Activated naive CD4-positive, alpha-beta T cell treated with anti-CD3 and anti-CD28 coated beads, Interleukin-2, amount 50 U/mL, for 16 hours (primary cell): Measurements from ENCODE around the gene ZPBP2.
A peak's percentile ranks its signal among the peaks of the same experiment; 100 is the strongest.
"Not testable (repeated sequence)": the region's sequence is repeated elsewhere in the genome, so short reads cannot be mapped to it uniquely, and the experiment has no call there.

Experiments
- DNase-seq: peaks from one replicate; pipeline ENCODE4 v3.0.0-alpha.2; 2020

The ZPBP2 gene

GRCh38 chr17:39855911-39856649 lies 11.9 kb upstream of the ZPBP2 start:
- not testable (repeated sequence) for DNase-seq

- no peak for DNase-seq
Observed at GRCh38 chr17:39861235-39861634, 6.8 kb upstream of the ZPBP2 start.

GRCh38 chr17:39863244-39863917 lies 4.6 kb upstream of the ZPBP2 start:
- no peak for DNase-seq

- peak; percentile 87 for DNase-seq
Observed at GRCh38 chr17:39863918-39864746, 3.9 kb upstream of the ZPBP2 start, which contains the start of gene IKZF3. TSS of gene IKZF3 (minus strand) at chr17:39864312. CDS start at chr17:39864126, 186 bp downstream.

- no peak for DNase-seq
Observed at GRCh38 chr17:39866013-39866730, 1.8 kb upstream of the ZPBP2 start.

- DNase-seq: peak; percentile 61
Observed at GRCh38 chr17:39867084-39867879, 720 bp upstream of the ZPBP2 start.

- DNase-seq: no peak
Observed at GRCh38 chr17:39868554-39868942, 546 bp downstream of the ZPBP2 start.

GRCh38 chr17:39870776-39871175 lies 2.8 kb downstream of the ZPBP2 start:
- DNase-seq: no peak

- no peak for DNase-seq
Observed at GRCh38 chr17:39871801-39872200, 3.8 kb downstream of the ZPBP2 start.

GRCh38 chr17:39872751-39873150 lies 4.7 kb downstream of the ZPBP2 start:
- no peak for DNase-seq

GRCh38 chr17:39886102-39886501 lies 18.1 kb downstream of the ZPBP2 start:
- DNase-seq: not testable (repeated sequence)

- DNase-seq: no peak
Observed at GRCh38 chr17:39887078-39887477, 19.1 kb downstream of the ZPBP2 start.

- DNase-seq: no peak
Observed at GRCh38 chr17:39889200-39889599, 21.2 kb downstream of the ZPBP2 start.

GRCh38 chr17:39894681-39895376 lies 26.8 kb downstream of the ZPBP2 start:
- DNase-seq: no peak

- no peak for DNase-seq
Observed at GRCh38 chr17:39898088-39898487, 30.1 kb downstream of the ZPBP2 start.

GRCh38 chr17:39899215-39899614 lies 31.2 kb downstream of the ZPBP2 start:
- DNase-seq: no peak

- DNase-seq: not testable (repeated sequence)
Observed at GRCh38 chr17:39902027-39902426, 34.0 kb downstream of the ZPBP2 start.

GRCh38 chr17:39903158-39903884 lies 35.3 kb downstream of the ZPBP2 start:
- DNase-seq: no peak

GRCh38 chr17:39904990-39905288 lies 36.9 kb downstream of the ZPBP2 start:
- DNase-seq: no peak

GRCh38 chr17:39908789-39909352 lies 40.9 kb downstream of the ZPBP2 start:
- DNase-seq: no peak
